Natural killer cell treated with Interleukin-12 subunit alpha and Interleukin-12 subunit beta and Interleukin-15 and Interleukin-18, amount 100 ng/mL, for 72 hours (primary cell): Measurements from ENCODE around the gene PAIP1. TPM values are rescaled to one million over a fixed set of nuclear protein-coding genes. Genes with fewer than 3 reads are reported as not detected.
"Not testable (repeated sequence)": the region's sequence is repeated elsewhere in the genome, so short reads cannot be mapped to it uniquely, and the experiment has no call there.

ENCODE experiments used
- ATAC-seq, 2 donors: fragments of 150-1000 bp; cut with Tn5 transposase in 1 of 2; sonication (Bioruptor Pico), chemical (Tn5 transposase) in 1 of 2; 2 replicates each; pipeline ENCODE4 v1.10.0; 2021
- DNase-seq: peaks from one replicate; pipeline ENCODE4 v3.0.0; 2022; ENCODE audit warnings: low spot score
- H3K27ac Mint-ChIP-seq, 2 donors: 1 replicate in 1 of 2; 2 replicates in 1 of 2; pipeline ENCODE4 v1.8.0; 2022; ENCODE audit warnings: mixed read lengths in 2 of 2, mild to moderate bottlenecking in 1 of 2, moderate library complexity in 1 of 2
- H3K27me3 Mint-ChIP-seq, 2 donors: 1 replicate in 1 of 2; 2 replicates in 1 of 2; pipeline ENCODE4 v1.8.0; 2022; ENCODE audit warnings: mixed read lengths in 2 of 2
- H3K36me3 Mint-ChIP-seq: one replicate; pipeline ENCODE4 v1.8.0; 2022; ENCODE audit warnings: mixed read lengths
- H3K4me1 Mint-ChIP-seq, 2 donors: 1 replicate in 1 of 2; 2 replicates in 1 of 2; pipeline ENCODE4 v1.8.0; 2022; ENCODE audit warnings: low read depth in 2 of 2, mixed read lengths in 2 of 2, mild to moderate bottlenecking in 1 of 2
- H3K4me3 Mint-ChIP-seq: one replicate; pipeline ENCODE4 v1.8.0; 2022; ENCODE audit warnings: mixed read lengths
- H3K9me3 Mint-ChIP-seq: 2 replicates; pipeline ENCODE4 v1.8.0; 2022; ENCODE audit warnings: mixed read lengths
- total RNA-seq, 2 donors: library from RNA; stranded (reverse); gene quantifications; one replicate each; pipeline ENCODE4 v1.2.3, GENCODE V29; 2022

Gene PAIP1
- 10 to 100 TPM; 47.9 to 57.0 TPM for total RNA-seq

GRCh38 chr5:43556857-43557542 is at the start of gene PAIP1:
PAIP1 (minus strand) TSS chr5:43557077; CDS start chr5:43556846, 231 bp downstream.
- H3K9me3 Mint-ChIP-seq = no peaks in the 10 kb centered on the region
- H3K4me1 Mint-ChIP-seq = peaks cover 6 to 13% of the 10 kb centered on the region in 2 donors
- H3K36me3 Mint-ChIP-seq = no peaks in the 10 kb centered on the region
- ATAC-seq (peak; percentile 87 to 89), DNase-seq (peak; percentile 87)
- peak within 1 kb of the TSS; percentile 89 for H3K4me3 Mint-ChIP-seq
- H3K27ac Mint-ChIP-seq = peak within 1 kb of the TSS; percentile 89 to 93
- peaks cover 0 to 5% of the 10 kb centered on the region in 2 donors for H3K27me3 Mint-ChIP-seq

DNA sequence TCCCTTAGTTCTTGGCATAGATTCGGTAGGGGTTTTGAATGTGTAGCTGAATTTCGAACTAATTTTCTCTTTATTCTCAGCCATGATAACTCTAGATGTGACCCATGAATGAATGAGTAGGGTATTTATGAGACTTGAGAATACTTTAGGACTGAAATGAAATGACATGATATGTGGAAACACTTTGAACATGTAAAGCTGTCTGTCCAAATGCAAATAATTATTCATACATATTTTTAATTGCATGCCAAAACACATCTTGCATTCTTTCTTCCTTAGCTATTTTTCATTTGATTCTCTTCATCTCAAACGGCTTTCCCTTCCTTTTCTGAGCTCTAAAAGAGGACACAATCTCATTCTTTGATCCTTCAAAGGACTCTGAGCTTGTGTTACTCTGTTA is 49.5 kb upstream of the PAIP1 start:
- Mint-ChIP-seq H3K27me3 (no peaks in the 10 kb centered on the region), H3K36me3 (peaks cover 11% of the 10 kb centered on the region), H3K4me3 (no peak overlapping the region), H3K27ac (no peak overlapping the region), H3K9me3 (no peaks in the 10 kb centered on the region), H3K4me1 (peaks cover 41 to 57% of the 10 kb centered on the region in 2 donors)
- no peak for DNase-seq
- ATAC-seq = no peak

GRCh38 chr5:43604699-43605098 is 47.8 kb upstream of the PAIP1 start:
- Mint-ChIP-seq H3K4me1 (peaks cover 38 to 54% of the 10 kb centered on the region in 2 donors), H3K27ac (peak overlapping the region; percentile 90 to 95), H3K36me3 (peaks cover 7% of the 10 kb centered on the region), H3K27me3 (no peaks in the 10 kb centered on the region), H3K9me3 (no peaks in the 10 kb centered on the region), H3K4me3 (peak overlapping the region; percentile 96)
- DNase-seq (no peak), ATAC-seq (no peak)

DNA sequence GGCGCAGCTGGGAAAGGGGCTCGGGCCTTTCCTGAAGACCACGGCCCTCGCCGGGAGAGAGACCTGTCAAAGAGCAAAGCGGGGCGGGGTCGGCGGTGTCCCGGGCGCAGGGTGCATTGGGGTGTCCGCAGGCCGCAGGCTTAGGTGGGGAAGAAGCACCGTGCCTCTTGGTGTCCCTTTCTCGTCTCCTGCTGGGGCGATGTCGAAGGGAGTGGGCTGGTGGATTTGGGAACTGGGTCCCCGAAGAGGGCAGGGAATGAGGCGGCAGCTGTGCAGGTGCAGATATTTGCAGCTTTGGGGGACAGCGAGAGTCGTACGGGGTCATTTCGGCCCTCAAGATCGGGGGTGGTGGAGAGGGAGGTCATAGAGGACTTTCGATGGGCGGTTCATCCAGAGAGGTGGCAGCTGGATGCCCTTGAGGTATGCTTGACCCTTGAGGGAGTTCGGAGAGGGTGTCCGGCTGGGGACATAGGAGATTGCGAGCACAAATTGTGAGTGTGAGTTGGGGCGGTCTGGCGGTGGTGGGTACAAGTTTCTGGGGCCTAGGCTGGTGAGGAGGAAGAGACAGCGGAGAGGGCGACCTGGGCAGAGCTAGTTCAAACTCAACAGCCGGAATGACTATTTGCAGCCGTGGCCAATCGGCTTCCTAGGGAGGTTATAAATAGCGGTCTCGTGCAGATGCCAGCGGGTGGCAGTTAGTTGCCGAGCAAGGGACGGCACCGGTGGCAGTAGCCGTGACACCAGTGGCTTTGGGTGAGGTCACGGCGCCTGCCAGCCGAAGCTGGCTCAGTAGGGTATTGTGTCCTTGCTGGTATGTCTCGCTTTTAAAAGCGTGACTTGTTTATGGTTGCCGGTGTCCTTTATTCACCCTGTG is 46.7 kb upstream of the PAIP1 start:
- DNase-seq (peak; percentile 72), ATAC-seq (peak; percentile 80 to 81)
- Mint-ChIP-seq H3K36me3 (peaks cover 7% of the 10 kb centered on the region), H3K9me3 (no peaks in the 10 kb centered on the region), H3K27ac (peak overlapping the region; percentile 90 to 95), H3K4me1 (peaks cover 36 to 47% of the 10 kb centered on the region in 2 donors), H3K27me3 (no peaks in the 10 kb centered on the region), H3K4me3 (peak overlapping the region; percentile 96)

GRCh38 chr5:43602461-43603343 is 45.8 kb upstream of the PAIP1 start, which contains the start of gene NNT:
NNT (plus strand) TSS chr5:43603180; CDS start chr5:43609196, 6,016 bp downstream.
- DNase-seq (peak; percentile 87), ATAC-seq (peak; percentile 92)
- Mint-ChIP-seq H3K36me3 (peaks cover 7% of the 10 kb centered on the region), H3K27me3 (no peaks in the 10 kb centered on the region), H3K4me1 (peaks cover 32 to 42% of the 10 kb centered on the region in 2 donors), H3K9me3 (no peaks in the 10 kb centered on the region), H3K27ac (peak within 1 kb of the TSS; percentile 90 to 95), H3K4me3 (peak within 1 kb of the TSS; percentile 96)

DNA sequence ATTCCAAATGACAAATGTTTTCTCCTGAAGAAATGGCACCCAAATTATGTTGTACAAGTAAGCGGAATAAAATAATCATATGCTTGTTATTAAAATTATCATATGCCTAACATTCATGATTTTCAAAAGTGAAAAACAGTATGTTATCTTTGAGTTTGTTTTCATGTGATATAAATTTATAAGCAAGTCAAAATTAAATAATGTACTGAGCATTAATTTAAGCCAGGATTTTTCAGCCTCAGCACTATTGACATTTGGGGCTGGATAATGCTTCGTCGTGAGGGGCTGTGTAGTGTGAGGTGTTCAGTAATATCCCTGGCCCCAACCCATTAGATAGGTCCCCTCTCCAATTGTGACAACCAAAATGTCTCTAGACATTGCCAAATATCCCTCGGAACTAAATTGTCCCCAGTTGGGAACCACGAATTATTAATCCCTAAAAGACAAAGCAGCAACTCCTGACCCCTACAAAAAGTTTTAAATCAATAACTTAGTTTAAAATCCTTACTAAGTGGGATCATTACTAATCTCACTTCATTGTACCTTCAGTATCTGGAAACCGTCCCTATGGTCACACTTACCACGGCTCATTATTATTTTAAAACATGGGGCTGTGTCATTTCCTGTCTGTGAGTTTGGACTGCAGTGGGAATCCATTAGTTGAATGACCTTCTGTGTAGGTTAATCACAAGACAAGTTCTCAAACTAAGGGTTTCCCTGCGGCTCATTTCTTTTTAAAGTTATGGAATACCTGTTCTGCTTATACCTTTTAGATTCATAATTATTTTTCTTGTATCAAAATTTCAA is 44.8 kb upstream of the PAIP1 start:
- Mint-ChIP-seq H3K36me3 (peaks cover 7% of the 10 kb centered on the region), H3K27ac (peak overlapping the region; percentile 90 to 95), H3K27me3 (no peaks in the 10 kb centered on the region), H3K4me1 (peaks cover 25 to 34% of the 10 kb centered on the region in 2 donors), H3K4me3 (peak overlapping the region; percentile 96), H3K9me3 (no peaks in the 10 kb centered on the region)
- DNase-seq = no peak
- no peak for ATAC-seq

- not testable (repeated sequence) for H3K27ac Mint-ChIP-seq, H3K27me3 Mint-ChIP-seq, H3K9me3 Mint-ChIP-seq, ATAC-seq, H3K4me3 Mint-ChIP-seq, DNase-seq, H3K36me3 Mint-ChIP-seq
- peaks cover 14 to 15% of the 10 kb centered on the region in 2 donors for H3K4me1 Mint-ChIP-seq
Measured at GRCh38 chr5:43598927-43599326, 42.0 kb upstream of the PAIP1 start.

- H3K4me3 Mint-ChIP-seq = no peak overlapping the region
- H3K36me3 Mint-ChIP-seq = peaks cover 7% of the 10 kb centered on the region
- no peaks in the 10 kb centered on the region for H3K9me3 Mint-ChIP-seq
- no peak overlapping the region for H3K27ac Mint-ChIP-seq
- peaks cover 3 to 5% of the 10 kb centered on the region in 2 donors for H3K4me1 Mint-ChIP-seq
- H3K27me3 Mint-ChIP-seq = no peaks in the 10 kb centered on the region
- no peak for DNase-seq
- no peak for ATAC-seq
Measured at GRCh38 chr5:43592363-43592762, 35.5 kb upstream of the PAIP1 start.

DNA sequence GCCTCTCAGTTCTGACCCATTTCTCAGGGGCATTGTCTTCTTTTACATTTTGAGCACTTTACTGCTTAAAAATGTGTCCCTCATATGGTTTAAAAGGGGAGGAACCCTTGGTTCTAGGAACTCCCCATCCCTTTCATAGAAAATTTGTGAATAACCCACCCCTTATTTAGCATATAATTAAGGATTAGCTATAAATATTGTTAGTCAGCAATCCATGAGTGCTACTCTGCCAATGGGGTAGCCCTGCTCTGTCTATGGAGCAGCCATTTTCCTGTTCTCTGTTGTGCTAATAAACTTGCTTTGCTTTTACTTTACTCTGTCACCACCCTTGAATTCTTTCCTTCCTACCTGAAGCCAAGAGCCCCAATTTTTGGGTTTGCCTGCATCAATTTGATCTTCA is 33.8 kb upstream of the PAIP1 start:
- H3K4me1 Mint-ChIP-seq = peaks cover 5 to 6% of the 10 kb centered on the region in 2 donors
- no peaks in the 10 kb centered on the region for H3K27me3 Mint-ChIP-seq
- no peaks in the 10 kb centered on the region for H3K9me3 Mint-ChIP-seq
- no peak overlapping the region for H3K27ac Mint-ChIP-seq
- H3K4me3 Mint-ChIP-seq = no peak overlapping the region
- peaks cover 7% of the 10 kb centered on the region for H3K36me3 Mint-ChIP-seq
- no peak for ATAC-seq
- no peak for DNase-seq

GRCh38 chr5:43589310-43589709 is 32.4 kb upstream of the PAIP1 start:
- no peaks in the 10 kb centered on the region for H3K9me3 Mint-ChIP-seq
- DNase-seq = no peak
- H3K4me3 Mint-ChIP-seq = no peak overlapping the region
- no peaks in the 10 kb centered on the region for H3K27me3 Mint-ChIP-seq
- H3K36me3 Mint-ChIP-seq = peaks cover 7% of the 10 kb centered on the region
- no peak for ATAC-seq
- H3K27ac Mint-ChIP-seq = no peak overlapping the region
- peaks cover 5 to 6% of the 10 kb centered on the region in 2 donors for H3K4me1 Mint-ChIP-seq

GRCh38 chr5:43588842-43589241 is 32.0 kb upstream of the PAIP1 start:
- Mint-ChIP-seq H3K9me3 (no peaks in the 10 kb centered on the region), H3K36me3 (peaks cover 7% of the 10 kb centered on the region)

GRCh38 chr5:43584166-43584699 is 27.4 kb upstream of the PAIP1 start:
- H3K4me1 Mint-ChIP-seq = peaks cover 0 to 2% of the 10 kb centered on the region in 2 donors
- no peaks in the 10 kb centered on the region for H3K9me3 Mint-ChIP-seq
- ATAC-seq (no peak), DNase-seq (no peak)
- H3K27ac Mint-ChIP-seq = no peak overlapping the region
- H3K36me3 Mint-ChIP-seq = peaks cover 6% of the 10 kb centered on the region
- H3K27me3 Mint-ChIP-seq = no peaks in the 10 kb centered on the region
- H3K4me3 Mint-ChIP-seq = no peak overlapping the region

More at GRCh38 chr5:43588842-43589241, 32.0 kb upstream of the PAIP1 start:
- Mint-ChIP-seq H3K4me3 (no peak overlapping the region), H3K27me3 (no peaks in the 10 kb centered on the region), H3K4me1 (peaks cover 5 to 6% of the 10 kb centered on the region in 2 donors), H3K27ac (no peak overlapping the region)
- DNase-seq = no peak
- no peak for ATAC-seq
